ENCODE results near the gene CAMTA1. TPM values are rescaled to one million over a fixed set of nuclear protein-coding genes. Genes with fewer than 3 reads are reported as not detected.

The CAMTA1 gene
- total RNA-seq, 1 donor from 2014 or later = 81.6 TPM

- TF ChIP-seq CTCF (IDR thresholded peaks at IDR 0.05) = no peak
- no peak overlapping the region for H3K27ac Mint-ChIP-seq (ENCODE audit: unreplicated experiment)
- H3K4me1 Mint-ChIP-seq (ENCODE audit: unreplicated experiment) = no peaks in the 10 kb centered on the region
- no peaks in the 10 kb centered on the region for H3K36me3 Mint-ChIP-seq (ENCODE audit: unreplicated experiment)
- no peaks in the 10 kb centered on the region for H3K9me3 Mint-ChIP-seq (ENCODE audit: unreplicated experiment)
- H3K27me3 Mint-ChIP-seq (ENCODE audit: unreplicated experiment) = peaks cover 6% of the 10 kb centered on the region
- no peak overlapping the region for H3K4me3 Mint-ChIP-seq (ENCODE audit: unreplicated experiment)
- no peak for DNase-seq (ENCODE audit: extremely low spot score, unreplicated experiment)
These were observed 342.2 kb downstream of the CAMTA1 start for GRCh38 chr1:7127322-7128075.

DNA sequence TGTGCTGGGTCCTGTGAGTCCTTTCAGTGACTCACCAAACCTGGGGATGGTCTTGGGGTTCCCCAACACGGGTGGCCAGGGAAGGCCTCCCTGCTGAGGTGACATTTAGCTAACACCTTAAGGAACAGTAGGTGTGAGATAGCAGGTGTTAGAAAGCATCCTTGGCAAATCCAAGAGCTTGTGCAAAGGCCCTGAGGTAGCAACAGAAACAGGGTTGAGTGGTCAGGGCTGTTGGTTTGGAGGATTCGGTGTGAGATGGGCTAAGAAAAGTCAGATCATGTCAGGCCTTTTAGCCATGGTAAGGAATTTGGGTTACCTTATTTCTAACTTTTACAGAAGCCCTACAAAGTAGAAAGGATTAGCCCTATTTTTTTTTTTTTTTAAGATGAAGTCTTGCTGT, 343.0 kb downstream of the CAMTA1 start:
- Mint-ChIP-seq H3K36me3 (ENCODE audit: unreplicated experiment) (no peaks in the 10 kb centered on the region), H3K9me3 (ENCODE audit: unreplicated experiment) (no peaks in the 10 kb centered on the region), H3K4me3 (ENCODE audit: unreplicated experiment) (no peak overlapping the region), H3K4me1 (ENCODE audit: unreplicated experiment) (no peaks in the 10 kb centered on the region), H3K27ac (ENCODE audit: unreplicated experiment) (no peak overlapping the region), H3K27me3 (ENCODE audit: unreplicated experiment) (peaks cover 6% of the 10 kb centered on the region)
- no peak for TF ChIP-seq CTCF (IDR thresholded peaks at IDR 0.05)
- no peak for DNase-seq (ENCODE audit: extremely low spot score, unreplicated experiment)

DNA sequence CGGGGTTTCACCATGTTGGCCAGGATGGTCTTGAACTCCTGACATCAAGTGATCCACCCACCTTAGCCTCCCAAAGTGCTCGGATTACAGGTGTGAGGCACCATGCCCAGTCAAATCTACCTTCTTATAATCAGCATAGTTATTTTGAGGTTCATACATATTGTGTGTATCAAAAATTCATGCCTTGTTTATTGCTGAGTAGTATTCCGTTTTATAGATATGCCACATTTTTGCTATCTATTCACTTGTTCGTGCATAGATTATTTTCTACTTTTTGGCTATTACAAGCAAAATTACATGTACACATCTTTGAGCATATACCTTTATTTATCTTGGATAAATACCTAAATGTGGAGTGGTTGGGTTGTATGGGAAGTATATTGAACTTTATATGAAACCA, 344.9 kb downstream of the CAMTA1 start:
- Mint-ChIP-seq H3K4me3 (ENCODE audit: unreplicated experiment) (no peak overlapping the region), H3K27ac (ENCODE audit: unreplicated experiment) (no peak overlapping the region), H3K4me1 (ENCODE audit: unreplicated experiment) (no peaks in the 10 kb centered on the region), H3K36me3 (ENCODE audit: unreplicated experiment) (no peaks in the 10 kb centered on the region), H3K9me3 (ENCODE audit: unreplicated experiment) (no peaks in the 10 kb centered on the region), H3K27me3 (ENCODE audit: unreplicated experiment) (peaks cover 9% of the 10 kb centered on the region)
- no peak for DNase-seq (ENCODE audit: extremely low spot score, unreplicated experiment)
- TF ChIP-seq CTCF (IDR thresholded peaks at IDR 0.05) = no peak

GRCh38 chr1:7135493-7135892, 350.2 kb downstream of the CAMTA1 start:
- DNase-seq (ENCODE audit: extremely low spot score, unreplicated experiment) = no peak
- Mint-ChIP-seq H3K27ac (ENCODE audit: unreplicated experiment) (no peak overlapping the region), H3K9me3 (ENCODE audit: unreplicated experiment) (no peaks in the 10 kb centered on the region), H3K36me3 (ENCODE audit: unreplicated experiment) (no peaks in the 10 kb centered on the region), H3K4me1 (ENCODE audit: unreplicated experiment) (no peaks in the 10 kb centered on the region), H3K4me3 (ENCODE audit: unreplicated experiment) (no peak overlapping the region), H3K27me3 (ENCODE audit: unreplicated experiment) (peaks cover 35% of the 10 kb centered on the region)
- TF ChIP-seq CTCF (IDR thresholded peaks at IDR 0.05) = no peak

GRCh38 chr1:7136166-7136953, 351.1 kb downstream of the CAMTA1 start:
- Mint-ChIP-seq H3K36me3 (ENCODE audit: unreplicated experiment) (no peaks in the 10 kb centered on the region), H3K27ac (ENCODE audit: unreplicated experiment) (no peak overlapping the region), H3K9me3 (ENCODE audit: unreplicated experiment) (no peaks in the 10 kb centered on the region), H3K4me1 (ENCODE audit: unreplicated experiment) (no peaks in the 10 kb centered on the region), H3K4me3 (ENCODE audit: unreplicated experiment) (no peak overlapping the region), H3K27me3 (ENCODE audit: unreplicated experiment) (peaks cover 35% of the 10 kb centered on the region)
- no peak for DNase-seq (ENCODE audit: extremely low spot score, unreplicated experiment)
- no peak for TF ChIP-seq CTCF (IDR thresholded peaks at IDR 0.05)
